Esophagus (tissue), 2 donors: ENCODE measurements around the gene WDR7. TPM values are rescaled to one million over a fixed set of nuclear protein-coding genes. Genes with fewer than 3 reads are reported as not detected.

Source experiments
- H3K27ac ChIP-seq, 2 donors: one replicate each; pipeline ENCODE4 v1.5.1; 2013; ENCODE audit warnings: low read depth in 2 of 2, mild to moderate bottlenecking in 2 of 2, inconsistent platforms in 1 of 2, low read length in 1 of 2, moderate library complexity in 1 of 2
- H3K27me3 ChIP-seq, 2 donors: one replicate each; pipeline ENCODE4 v1.6.1; 2013; ENCODE audit warnings: low read length in 2 of 2, control low read depth in 1 of 2, mild to moderate bottlenecking in 1 of 2; ENCODE audit not compliant: insufficient read depth in 2 of 2, control insufficient read depth in 1 of 2
- H3K36me3 ChIP-seq, 2 donors: one replicate each; pipeline ENCODE4 v1.6.1; 2013; ENCODE audit warnings: low read length in 1 of 2; ENCODE audit not compliant: control insufficient read depth in 2 of 2, insufficient read depth in 2 of 2
- H3K4me1 ChIP-seq, 2 donors: one replicate each; pipeline ENCODE4 v1.6.1; 2013; ENCODE audit warnings: low read length in 1 of 2; ENCODE audit not compliant: control insufficient read depth in 2 of 2, insufficient read depth in 2 of 2
- H3K4me3 ChIP-seq, 2 donors: one replicate each; pipeline ENCODE4 v1.5.1; 2013; ENCODE audit warnings: low read length in 2 of 2, mild to moderate bottlenecking in 2 of 2, low read depth in 1 of 2, moderate library complexity in 1 of 2
- H3K9me3 ChIP-seq, 2 donors: one replicate each; pipeline ENCODE4 v1.6.1; 2013; ENCODE audit warnings: mild to moderate bottlenecking in 2 of 2, low read depth in 1 of 2, low read length in 1 of 2, moderate library complexity in 1 of 2; ENCODE audit not compliant: control insufficient read depth in 2 of 2, insufficient read depth in 1 of 2
- WGBS, 2 donors: extraction: QIAGEN DNeasy Blood & Tissue Kit; methylation state at CpG; one replicate each; pipeline ENCODE4 v1.1.7; 2013; 5-methylcytosine and 5-hydroxymethylcytosine counted together
- polyA plus RNA-seq, 2 donors: library from polyadenylated mRNA; stranded (reverse); fragments of 200-250 nt; gene quantifications; one replicate each; pipeline ENCODE4 v1.2.3, GENCODE V29; 2013
- donor health status: healthy with polysubstance abuse.
- donor health status: Bipolar disorder and iron deficiency.

The WDR7 gene
- polyA plus RNA-seq, 2 donors: 2.2 to 2.8 TPM

- Histone ChIP-seq H3K4me3 (no peak overlapping the region), H3K27me3 (no peaks in the 10 kb centered on the region), H3K4me1 (no peaks in the 10 kb centered on the region), H3K9me3 (peaks cover 0 to 4% of the 10 kb centered on the region in 2 donors), H3K27ac (no peak overlapping the region), H3K36me3 (no peaks in the 10 kb centered on the region)
- WGBS, 2 donors: 94 to 95% methylated on average over 4 of the region's 4 CpGs
Measured at GRCh38 chr18:56843241-56843640, 192.1 kb downstream of the WDR7 start.

- Histone ChIP-seq H3K9me3 (peaks cover 0 to 4% of the 10 kb centered on the region in 2 donors), H3K27me3 (no peaks in the 10 kb centered on the region), H3K4me1 (no peaks in the 10 kb centered on the region), H3K36me3 (no peaks in the 10 kb centered on the region), H3K4me3 (no peak overlapping the region), H3K27ac (no peak overlapping the region)
- 94 to 98% methylated on average over 1 of the region's 1 CpG for WGBS, 2 donors
Measured at GRCh38 chr18:56844556-56844955, 193.4 kb downstream of the WDR7 start.

- Histone ChIP-seq H3K4me3 (no peak overlapping the region), H3K27ac (no peak overlapping the region), H3K36me3 (no peaks in the 10 kb centered on the region), H3K4me1 (no peaks in the 10 kb centered on the region), H3K9me3 (peaks cover 0 to 4% of the 10 kb centered on the region in 2 donors), H3K27me3 (no peaks in the 10 kb centered on the region)
- WGBS, 2 donors: 35 to 40% methylated on average over 1 of the region's 1 CpG
Measured at GRCh38 chr18:56851774-56852173, 200.6 kb downstream of the WDR7 start.

- no peaks in the 10 kb centered on the region for H3K36me3 ChIP-seq
- no peaks in the 10 kb centered on the region for H3K27me3 ChIP-seq
- H3K27ac ChIP-seq: no peak overlapping the region
- H3K4me3 ChIP-seq: no peak overlapping the region
- no peaks in the 10 kb centered on the region for H3K4me1 ChIP-seq
- no peaks in the 10 kb centered on the region for H3K9me3 ChIP-seq
- 81 to 83% methylated on average over 5 of the region's 5 CpGs for WGBS, 2 donors
Measured at GRCh38 chr18:56853961-56854360, 202.8 kb downstream of the WDR7 start.

GRCh38 chr18:56861244-56861643 is 210.1 kb downstream of the WDR7 start:
- 43 to 50% methylated on average over 6 of the region's 6 CpGs for WGBS, 2 donors
- Histone ChIP-seq H3K36me3 (no peaks in the 10 kb centered on the region), H3K4me3 (no peak overlapping the region), H3K4me1 (no peaks in the 10 kb centered on the region), H3K27ac (no peak overlapping the region), H3K27me3 (no peaks in the 10 kb centered on the region), H3K9me3 (no peaks in the 10 kb centered on the region)

GRCh38 chr18:56869189-56869777 is 218.1 kb downstream of the WDR7 start:
- H3K36me3 ChIP-seq: no peaks in the 10 kb centered on the region
- H3K27me3 ChIP-seq: no peaks in the 10 kb centered on the region
- no peak overlapping the region for H3K4me3 ChIP-seq
- no peak overlapping the region for H3K27ac ChIP-seq
- no peaks in the 10 kb centered on the region for H3K9me3 ChIP-seq
- WGBS, 2 donors: 49 to 59% methylated on average over 2 of the region's 2 CpGs
- H3K4me1 ChIP-seq: no peaks in the 10 kb centered on the region

GRCh38 chr18:56870982-56871381 is 219.8 kb downstream of the WDR7 start:
- Histone ChIP-seq H3K4me1 (no peaks in the 10 kb centered on the region), H3K9me3 (no peaks in the 10 kb centered on the region), H3K36me3 (no peaks in the 10 kb centered on the region), H3K27me3 (no peaks in the 10 kb centered on the region), H3K27ac (no peak overlapping the region), H3K4me3 (no peak overlapping the region)
- WGBS, 2 donors: 79 to 85% methylated on average over 2 of the region's 2 CpGs

GRCh38 chr18:56872140-56872539 is 221.0 kb downstream of the WDR7 start:
- H3K4me1 ChIP-seq: no peaks in the 10 kb centered on the region
- H3K9me3 ChIP-seq: no peaks in the 10 kb centered on the region
- H3K36me3 ChIP-seq: no peaks in the 10 kb centered on the region
- no peak overlapping the region for H3K27ac ChIP-seq
- WGBS, 2 donors: 95 to 96% methylated on average over 1 of the region's 1 CpG
- H3K4me3 ChIP-seq: no peak overlapping the region
- H3K27me3 ChIP-seq: no peaks in the 10 kb centered on the region

- Histone ChIP-seq H3K4me1 (no peaks in the 10 kb centered on the region), H3K36me3 (no peaks in the 10 kb centered on the region), H3K9me3 (no peaks in the 10 kb centered on the region), H3K4me3 (no peak overlapping the region), H3K27me3 (no peaks in the 10 kb centered on the region), H3K27ac (no peak overlapping the region)
- 80 to 84% methylated on average over 6 of the region's 6 CpGs for WGBS, 2 donors
Measured at GRCh38 chr18:56873441-56874140, 222.4 kb downstream of the WDR7 start.

- no peaks in the 10 kb centered on the region for H3K36me3 ChIP-seq
- H3K27ac ChIP-seq: no peak overlapping the region
- WGBS, 2 donors: 96 to 98% methylated on average over 4 of the region's 4 CpGs
- no peaks in the 10 kb centered on the region for H3K27me3 ChIP-seq
- H3K4me1 ChIP-seq: no peaks in the 10 kb centered on the region
- no peak overlapping the region for H3K4me3 ChIP-seq
- no peaks in the 10 kb centered on the region for H3K9me3 ChIP-seq
Measured at GRCh38 chr18:56878711-56879110, 227.6 kb downstream of the WDR7 start.
